HL-60/S4 treated with retinoic acid at 250 ng/mL for 4 days and 3 days (cell line): ENCODE measurements around the gene RANBP9.

Experiments
- in situ Hi-C: fragments of 300-500 bp; cut with MboI; formaldehyde crosslinking; loops from 2 replicates; pipeline ENCODE4 v1.7.0; 2022; ENCODE audit warnings: low sequenced_read_pairs

Gene RANBP9

DNA sequence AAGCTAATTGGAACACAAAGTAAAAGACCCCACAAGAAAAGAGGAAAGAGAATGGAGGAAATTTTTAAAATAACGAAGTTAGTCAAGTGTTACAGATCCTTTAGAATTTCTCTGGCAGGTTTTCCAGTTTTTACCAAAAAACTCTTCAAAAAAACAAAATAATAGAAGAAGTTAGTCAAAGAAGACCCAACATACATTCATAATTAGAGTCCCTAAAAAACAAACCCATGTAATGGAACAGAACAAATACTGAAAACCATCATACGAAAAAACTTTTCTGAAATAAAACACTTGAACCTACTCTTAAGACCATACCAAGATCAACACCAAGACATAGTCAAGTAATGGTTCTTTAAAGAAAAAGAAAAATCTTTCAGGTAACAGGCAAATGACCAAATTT lies 31.6 kb downstream of the RANBP9 start:
- in situ Hi-C loops, result no loop called here

GRCh38 chr6:13678255-13678983 lies 33.2 kb downstream of the RANBP9 start:
- in situ Hi-C loops, result no loop called here

DNA sequence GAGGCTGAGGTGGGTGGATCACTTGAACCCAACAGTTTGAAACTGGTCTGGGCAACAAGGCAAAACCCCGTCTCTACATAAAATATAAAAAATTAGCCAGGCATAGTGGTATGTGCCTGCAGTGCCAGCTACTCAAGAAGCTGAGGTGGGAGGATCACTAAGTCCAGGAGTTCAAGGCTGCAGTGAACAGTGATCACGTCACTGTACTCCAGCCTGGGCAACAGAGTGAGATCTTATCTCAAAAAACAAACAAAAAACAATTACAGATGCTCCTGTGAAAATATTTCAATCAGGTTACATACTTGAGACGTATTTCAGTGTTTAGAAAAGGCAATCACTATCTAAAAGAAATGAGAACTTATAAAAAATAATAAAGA lies 33.8 kb downstream of the RANBP9 start:
- in situ Hi-C loops, result no loop called here

GRCh38 chr6:13676551-13677156 lies 35.0 kb downstream of the RANBP9 start:
- in situ Hi-C loops, result no loop called here

GRCh38 chr6:13674533-13675190 lies 37.0 kb downstream of the RANBP9 start:
- in situ Hi-C loops, result no loop called here

DNA sequence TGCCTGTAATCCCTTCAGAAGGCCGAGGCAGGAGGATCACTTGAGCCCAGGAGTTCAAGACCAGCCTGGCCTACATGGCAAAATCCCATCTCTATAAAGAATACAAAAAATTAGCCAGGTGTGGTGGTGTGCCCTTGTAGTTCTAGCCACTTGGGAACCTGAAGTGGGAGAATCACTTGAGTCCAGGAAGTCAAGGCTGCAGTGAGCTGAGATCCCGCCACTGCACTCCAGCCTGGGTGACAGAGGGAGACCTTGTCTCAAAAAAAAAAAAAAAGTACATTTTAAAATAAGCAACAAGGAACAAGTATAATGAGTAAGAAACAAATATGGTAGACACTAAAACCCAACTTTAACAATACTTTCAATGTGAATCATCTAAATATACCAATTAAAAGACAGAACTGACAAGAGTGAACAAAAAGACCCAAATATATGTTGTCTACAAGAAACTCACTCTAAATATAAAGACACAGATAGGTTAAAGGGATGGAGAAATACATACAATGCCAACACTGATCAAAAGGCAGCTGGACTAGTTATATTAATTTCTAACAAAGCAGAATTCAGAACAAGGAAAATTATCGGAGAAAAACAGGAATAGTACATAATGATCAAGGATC lies 37.7 kb downstream of the RANBP9 start:
- in situ Hi-C loops, result no loop called here

- in situ Hi-C loops, result no loop called here
These were observed 38.3 kb downstream of the RANBP9 start for GRCh38 chr6:13673368-13673767.

- in situ Hi-C loops, result no loop called here
These were observed 38.7 kb downstream of the RANBP9 start for GRCh38 chr6:13672904-13673303.

- in situ Hi-C loops, result no loop called here
These were observed 40.0 kb downstream of the RANBP9 start for GRCh38 chr6:13671548-13672127.

DNA sequence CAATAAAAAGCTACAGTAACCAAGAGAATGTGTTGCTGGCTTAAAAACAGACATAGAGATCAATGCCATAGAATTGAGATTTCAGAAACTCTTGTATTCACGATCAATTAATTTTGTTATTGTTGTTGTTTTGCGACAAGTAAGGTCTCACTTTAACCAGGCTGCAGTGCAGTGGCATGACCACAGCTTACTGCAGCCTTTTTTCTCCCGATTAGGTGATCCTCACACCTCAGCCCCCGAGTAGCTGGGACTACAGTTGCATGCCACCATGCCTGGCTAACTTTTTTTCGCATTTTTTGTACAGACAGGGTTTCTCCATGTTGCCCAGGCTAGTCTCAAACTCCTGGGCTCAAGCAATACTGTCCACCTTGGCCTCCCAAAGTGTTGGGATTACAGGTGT lies 42.2 kb downstream of the RANBP9 start:
- in situ Hi-C loops, result no loop called here

DNA sequence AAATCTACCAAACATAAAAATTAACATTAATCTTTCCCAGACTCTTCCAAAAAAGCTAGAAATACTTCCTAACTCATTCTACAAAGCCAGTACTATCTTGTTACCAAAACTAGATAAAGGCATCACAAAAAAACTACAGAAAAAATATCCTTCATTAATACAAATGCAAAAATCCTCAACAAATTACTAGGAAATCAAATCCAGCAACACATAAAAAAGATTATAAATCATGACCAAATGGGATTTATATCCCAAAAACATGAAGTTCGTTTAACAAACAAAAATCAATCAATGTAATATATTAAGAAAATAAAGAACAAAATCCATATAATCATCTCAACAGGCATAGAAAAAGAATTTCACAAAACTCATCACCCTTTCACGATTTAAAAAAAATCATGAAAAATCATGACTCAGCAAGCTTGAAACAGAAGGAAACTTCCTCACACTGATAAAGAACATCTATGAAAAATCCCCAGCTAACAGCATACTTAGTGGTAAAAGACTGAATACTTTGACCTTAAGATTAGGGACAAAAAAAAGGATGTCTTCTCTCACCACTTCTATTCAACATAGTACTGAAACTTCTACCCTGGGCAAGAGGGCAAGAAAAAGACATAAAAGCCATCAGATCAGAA lies 43.2 kb downstream of the RANBP9 start:
- in situ Hi-C loops, result no loop called here

DNA sequence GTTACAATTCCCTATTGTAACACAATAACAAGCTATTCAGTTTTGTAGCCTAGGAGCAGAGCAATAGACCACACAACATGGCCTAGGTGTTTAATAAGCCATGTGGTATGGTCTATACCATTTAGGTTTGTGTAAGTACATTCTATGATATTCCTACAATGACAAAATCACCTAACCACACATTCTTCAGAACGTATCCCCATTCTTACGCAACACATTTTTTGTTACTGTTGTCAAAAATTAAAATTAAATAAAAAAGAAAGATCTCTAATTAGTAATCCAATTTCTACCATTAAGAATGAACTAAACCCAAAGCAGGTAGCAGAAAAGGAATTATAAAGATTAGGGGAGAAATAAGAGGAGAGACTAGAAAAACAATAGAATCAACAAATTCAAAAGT lies 44.0 kb downstream of the RANBP9 start:
- in situ Hi-C loops, result no loop called here

- in situ Hi-C loops, result no loop called here
These were observed 45.2 kb downstream of the RANBP9 start for GRCh38 chr6:13666194-13667105.

GRCh38 chr6:13664703-13665352 lies 46.8 kb downstream of the RANBP9 start:
- in situ Hi-C loops, result no loop called here

- in situ Hi-C loops, result no loop called here
These were observed 47.6 kb downstream of the RANBP9 start for GRCh38 chr6:13663986-13664385.

DNA sequence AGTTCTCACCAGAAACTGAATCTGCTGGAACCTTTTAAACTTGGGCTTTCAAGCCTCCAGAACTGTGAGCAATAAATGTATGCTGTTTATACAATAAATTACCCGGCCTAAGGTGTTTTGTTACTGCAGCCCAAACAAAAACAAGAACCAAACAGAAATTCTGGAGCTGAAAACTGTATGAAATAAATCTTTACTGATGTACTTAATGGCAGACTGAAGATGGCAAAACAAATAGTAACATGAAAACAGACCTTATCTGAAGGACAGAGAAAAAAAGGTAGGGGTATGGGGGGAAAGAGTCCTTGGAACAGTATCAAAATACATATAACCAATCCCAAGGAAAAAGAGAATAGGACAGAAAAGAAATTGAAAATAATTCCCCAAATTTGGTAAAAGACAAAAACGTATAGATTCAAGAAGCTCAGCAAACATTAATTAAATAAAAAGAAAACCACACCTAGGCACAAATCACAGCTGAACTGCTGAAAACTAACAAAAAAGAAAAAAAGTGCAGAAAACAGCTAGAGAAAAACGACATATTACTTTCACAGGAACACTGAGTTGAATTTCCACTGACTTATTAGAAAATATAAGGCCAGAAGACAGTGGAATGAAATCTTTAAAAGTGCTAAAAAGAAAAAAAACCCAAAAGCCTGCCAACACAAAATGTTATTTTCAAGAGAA lies 48.8 kb downstream of the RANBP9 start:
- in situ Hi-C loops, result no loop called here

DNA sequence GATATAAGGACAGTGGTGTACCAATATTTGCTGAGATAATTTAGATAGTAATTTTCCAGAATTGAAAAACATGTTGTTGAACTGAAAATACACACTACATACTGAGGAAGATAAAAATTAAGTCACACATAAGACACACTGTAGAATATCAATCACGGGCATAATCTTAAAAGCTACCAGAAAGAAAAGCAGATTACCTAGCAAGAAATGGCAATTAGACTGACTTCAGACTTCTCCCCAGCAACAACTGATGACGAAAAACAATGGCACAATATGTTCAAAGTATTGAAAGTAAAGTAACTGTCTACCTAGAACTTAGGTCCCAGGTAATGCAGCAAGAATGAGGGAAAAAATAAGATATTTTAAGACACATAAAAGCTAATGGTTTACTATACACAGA lies 50.0 kb downstream of the RANBP9 start:
- in situ Hi-C loops, result no loop called here

DNA sequence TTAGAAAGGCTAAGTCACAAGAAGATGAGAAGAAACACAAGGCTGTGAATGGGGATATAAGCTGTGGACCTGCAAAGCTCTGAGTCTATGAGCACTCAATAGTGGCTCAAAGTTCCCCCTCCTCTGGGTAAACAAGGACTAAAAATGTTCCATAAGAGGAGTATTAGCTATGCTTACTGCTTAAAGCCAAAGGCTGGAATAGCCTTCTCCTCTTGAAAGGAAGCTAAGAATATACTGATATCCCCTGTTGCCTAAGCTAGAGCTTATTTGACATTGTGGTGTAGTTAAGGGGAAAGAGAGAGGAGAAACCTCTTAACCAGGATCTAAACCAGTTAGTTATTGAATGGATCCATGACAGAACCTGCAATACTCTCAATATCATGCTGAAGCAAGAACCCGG lies 50.7 kb downstream of the RANBP9 start:
- in situ Hi-C loops, result no loop called here

DNA sequence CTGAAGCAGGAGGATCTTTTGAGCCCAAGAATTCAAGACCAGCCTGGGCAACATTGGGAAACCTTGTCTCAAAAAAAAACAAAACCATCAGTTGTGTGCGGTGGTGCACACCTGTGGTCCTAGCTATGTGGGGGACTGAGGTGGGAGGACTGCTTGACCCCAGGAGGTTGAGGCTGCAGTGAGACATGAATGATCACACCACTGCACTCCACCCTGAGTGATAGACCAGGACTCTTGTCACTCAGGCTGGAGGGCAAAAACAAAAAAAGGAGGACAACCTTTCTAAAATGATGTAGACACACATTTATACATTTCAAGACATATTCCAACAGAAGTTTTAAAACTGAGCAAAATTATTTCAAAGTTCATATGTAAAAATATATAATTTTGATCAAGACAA lies 51.4 kb downstream of the RANBP9 start:
- in situ Hi-C loops, result no loop called here
